T-helper 1 cell (primary cell): Measurements from ENCODE around the gene SFTPA2.
"Not testable (repeated sequence)": the region's sequence is repeated elsewhere in the genome, so short reads cannot be mapped to it uniquely, and the experiment has no call there.

Source experiments
- DNase-seq, 5 donors: peaks; one replicate each; pipeline ENCODE4 v3.0.0-alpha.2; 2012 to 2020

SFTPA2 gene

DNA sequence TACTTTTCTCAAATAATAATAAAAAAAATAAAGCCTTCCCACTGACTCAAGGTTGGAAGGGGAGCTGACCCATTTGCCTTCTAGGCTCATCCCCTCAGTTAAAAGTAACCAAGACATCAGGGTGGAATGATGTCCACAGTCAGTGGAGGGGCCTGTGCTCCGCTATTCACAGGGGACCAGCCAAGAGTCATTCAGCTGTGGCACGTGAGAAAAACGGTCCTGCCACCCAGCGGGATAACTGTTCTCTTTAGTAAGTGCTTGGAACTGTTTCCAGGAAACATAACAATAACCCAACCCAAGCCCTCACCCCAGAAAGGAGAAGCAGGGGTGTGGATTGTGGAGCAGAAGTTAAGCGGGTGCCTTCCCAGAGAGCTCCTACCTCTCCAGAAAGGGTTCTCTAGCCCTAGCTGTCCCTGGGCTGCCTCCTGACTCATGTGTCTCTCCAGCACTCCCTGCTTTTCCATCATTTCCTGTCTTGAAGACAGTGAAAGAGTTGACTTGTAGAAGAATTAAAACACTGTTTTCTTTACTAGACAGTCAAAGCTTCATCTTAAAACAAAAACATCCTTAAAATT is 50.2 kb downstream of the SFTPA2 start:
- DNase-seq: not testable (repeated sequence)

DNA sequence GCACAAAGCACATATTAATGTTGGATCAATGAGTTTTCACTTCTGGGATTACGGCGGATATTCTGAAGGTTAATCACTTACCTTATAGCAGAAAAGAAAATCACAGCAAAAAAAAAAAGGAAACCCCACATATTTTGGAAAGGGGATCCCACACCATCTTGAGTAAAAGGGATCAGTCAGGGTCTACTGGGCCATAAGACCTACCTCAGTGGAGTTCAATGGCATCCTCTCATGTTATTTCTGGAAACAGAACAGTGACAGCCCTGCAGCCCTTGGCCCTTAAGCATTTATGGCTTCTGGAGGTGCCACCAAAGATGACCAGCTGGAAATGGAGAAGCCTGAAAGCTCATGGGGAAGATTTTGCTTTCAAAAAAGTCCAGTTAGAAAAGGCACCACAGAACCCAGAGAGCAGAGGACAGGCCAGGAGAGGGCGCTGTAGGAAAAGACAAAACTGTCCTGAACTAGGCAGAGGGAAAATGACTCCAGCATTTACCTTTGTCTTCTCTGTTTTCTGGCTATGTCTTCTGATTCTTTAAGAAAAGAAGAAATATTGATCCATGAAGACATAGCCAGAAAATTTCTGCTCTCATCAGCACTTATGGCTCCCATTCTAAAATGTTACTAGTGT is 50.8 kb downstream of the SFTPA2 start:
- not testable (repeated sequence) for DNase-seq

DNA sequence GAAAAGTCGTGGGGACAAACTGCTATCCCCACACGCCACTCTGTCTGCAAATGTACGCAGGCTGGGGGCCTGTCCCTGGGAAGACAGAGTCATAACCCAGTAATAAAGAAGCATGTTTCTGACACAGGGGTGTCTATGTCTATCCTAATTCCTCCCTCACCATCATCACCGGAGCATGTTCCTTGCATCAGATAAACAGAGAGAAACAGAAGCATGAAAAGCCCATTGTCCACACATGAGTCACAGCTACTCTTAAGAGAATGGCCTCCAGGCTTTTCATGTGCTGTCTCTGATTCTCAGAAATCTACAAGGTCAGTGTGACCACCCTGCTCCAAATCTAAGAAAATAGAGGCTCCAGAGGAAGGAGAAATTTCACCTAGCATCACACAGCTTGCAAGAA is 52.0 kb downstream of the SFTPA2 start:
- not testable (repeated sequence) for DNase-seq

DNA sequence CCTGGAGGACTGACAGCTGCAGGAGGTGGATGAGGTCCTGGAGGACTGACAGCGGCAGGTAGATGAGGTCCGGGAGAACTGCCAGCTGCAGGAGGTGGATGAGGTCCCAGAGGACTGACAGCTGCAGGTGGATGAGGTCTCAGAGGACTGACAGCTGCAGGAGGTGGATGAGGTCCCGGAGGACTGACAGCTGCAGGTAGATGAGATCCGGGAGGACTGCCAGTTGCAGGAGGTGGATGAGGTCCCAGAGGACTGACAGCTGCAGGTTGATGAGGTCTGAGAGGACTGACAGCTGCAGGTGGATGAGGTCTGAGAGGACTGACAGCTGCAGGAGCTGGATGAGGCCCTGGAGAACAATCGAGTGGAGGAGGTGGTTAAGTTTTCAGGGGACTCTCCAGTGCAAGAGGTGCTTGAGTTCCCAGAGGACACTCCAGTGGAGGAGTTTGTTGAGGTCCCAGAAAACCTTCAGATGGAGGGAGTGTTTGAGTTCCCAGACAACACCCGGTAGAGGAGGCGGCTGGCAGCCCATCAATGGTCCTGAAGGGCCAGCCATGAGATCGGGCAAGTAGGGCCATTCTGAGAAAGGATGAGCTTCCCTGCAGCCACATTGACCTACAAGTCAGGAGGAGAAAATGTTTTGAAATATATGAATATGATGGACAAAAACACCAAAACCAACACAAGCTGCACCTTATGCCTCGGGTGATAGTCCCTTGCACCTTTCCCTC is 52.6 kb downstream of the SFTPA2 start:
- no peak for DNase-seq
